Measurements from ENCODE around the gene NAMPT. TPM values are rescaled to one million over a fixed set of nuclear protein-coding genes. Genes with fewer than 3 reads are reported as not detected.

The NAMPT gene
- total and polyA plus RNA-seq, 7 donors: 51.1 to 717 (median 83.9) TPM

DNA sequence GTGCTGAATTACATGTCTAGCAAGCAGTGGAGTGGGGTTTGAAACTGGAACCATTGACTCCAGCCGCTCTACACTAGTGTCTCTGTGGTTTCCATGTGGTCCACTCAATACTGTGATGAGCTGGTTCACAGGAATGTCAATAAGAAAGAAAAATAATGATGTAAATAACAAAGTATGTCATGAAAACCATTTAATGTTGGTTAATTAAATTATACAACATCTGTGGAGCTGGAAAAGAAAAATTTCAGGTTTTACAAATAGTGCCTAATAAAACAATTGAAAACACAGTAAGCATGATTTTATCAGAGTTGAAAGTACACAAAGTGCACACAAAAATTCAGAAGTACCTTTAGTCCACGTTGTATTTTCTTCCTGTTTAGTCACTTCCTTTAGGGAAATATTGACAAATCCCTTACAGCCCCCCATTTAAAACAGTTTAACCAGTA lies 28.7 kb upstream of the NAMPT start:
- H3K4me1 ChIP-seq: no peaks in the 10 kb centered on the region
- H3K27me3 ChIP-seq: no peaks in the 10 kb centered on the region
- H3K36me3 ChIP-seq: no peaks in the 10 kb centered on the region
- DNase-seq: no peak
- intact Hi-C loops (cut with DNase I): no loop called here
- WGBS, 2 donors: 40 to 46% methylated on average over 2 of the region's 2 CpGs
- no peak overlapping the region for H3K4me3 ChIP-seq
- H3K27ac ChIP-seq: no peak overlapping the region
- no peaks in the 10 kb centered on the region for H3K9me3 ChIP-seq
- TF ChIP-seq POLR2AphosphoS5 (IDR thresholded peaks at IDR 0.05) (no peak), POLR2A (IDR thresholded peaks at IDR 0.05) (no peak), EP300 (IDR thresholded peaks at IDR 0.05) (no peak)
- TF ChIP-seq, protein P1, sequence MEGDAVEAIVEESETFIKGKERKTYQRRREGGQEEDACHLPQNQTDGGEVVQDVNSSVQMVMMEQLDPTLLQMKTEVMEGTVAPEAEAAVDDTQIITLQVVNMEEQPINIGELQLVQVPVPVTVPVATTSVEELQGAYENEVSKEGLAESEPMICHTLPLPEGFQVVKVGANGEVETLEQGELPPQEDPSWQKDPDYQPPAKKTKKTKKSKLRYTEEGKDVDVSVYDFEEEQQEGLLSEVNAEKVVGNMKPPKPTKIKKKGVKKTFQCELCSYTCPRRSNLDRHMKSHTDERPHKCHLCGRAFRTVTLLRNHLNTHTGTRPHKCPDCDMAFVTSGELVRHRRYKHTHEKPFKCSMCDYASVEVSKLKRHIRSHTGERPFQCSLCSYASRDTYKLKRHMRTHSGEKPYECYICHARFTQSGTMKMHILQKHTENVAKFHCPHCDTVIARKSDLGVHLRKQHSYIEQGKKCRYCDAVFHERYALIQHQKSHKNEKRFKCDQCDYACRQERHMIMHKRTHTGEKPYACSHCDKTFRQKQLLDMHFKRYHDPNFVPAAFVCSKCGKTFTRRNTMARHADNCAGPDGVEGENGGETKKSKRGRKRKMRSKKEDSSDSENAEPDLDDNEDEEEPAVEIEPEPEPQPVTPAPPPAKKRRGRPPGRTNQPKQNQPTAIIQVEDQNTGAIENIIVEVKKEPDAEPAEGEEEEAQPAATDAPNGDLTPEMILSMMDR (IDR thresholded peaks at IDR 0.05): no peak

DNA sequence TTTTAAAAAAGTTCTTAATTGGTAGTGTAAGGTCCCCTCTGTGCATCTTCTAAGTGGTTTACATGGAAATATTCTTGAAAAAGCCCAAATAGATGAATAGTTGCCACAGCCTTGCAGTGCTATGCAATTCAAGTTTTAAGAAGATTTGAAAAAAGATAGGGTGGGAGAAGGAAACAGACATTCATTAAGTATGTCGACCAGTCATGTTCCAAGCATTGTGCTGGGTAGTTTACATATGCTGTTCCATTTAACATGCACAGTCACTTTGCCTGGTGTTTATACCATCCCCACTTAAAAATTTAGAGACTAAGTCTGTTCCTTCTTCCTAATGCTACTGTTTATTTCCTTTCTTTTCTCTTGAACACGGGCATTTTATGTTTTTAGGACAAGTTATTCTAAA lies 28.1 kb upstream of the NAMPT start:
- no peaks in the 10 kb centered on the region for H3K9me3 ChIP-seq
- no peak overlapping the region for H3K4me3 ChIP-seq
- H3K4me1 ChIP-seq: no peaks in the 10 kb centered on the region
- DNase-seq: no peak
- no peaks in the 10 kb centered on the region for H3K27me3 ChIP-seq
- no peak overlapping the region for H3K27ac ChIP-seq
- 74 to 76% methylated on average over 2 of the region's 2 CpGs for WGBS, 2 donors
- TF ChIP-seq EP300 (IDR thresholded peaks at IDR 0.05) (no peak), POLR2A (IDR thresholded peaks at IDR 0.05) (no peak)
- no peaks in the 10 kb centered on the region for H3K36me3 ChIP-seq
- intact Hi-C loops (cut with DNase I): no loop called here

DNA sequence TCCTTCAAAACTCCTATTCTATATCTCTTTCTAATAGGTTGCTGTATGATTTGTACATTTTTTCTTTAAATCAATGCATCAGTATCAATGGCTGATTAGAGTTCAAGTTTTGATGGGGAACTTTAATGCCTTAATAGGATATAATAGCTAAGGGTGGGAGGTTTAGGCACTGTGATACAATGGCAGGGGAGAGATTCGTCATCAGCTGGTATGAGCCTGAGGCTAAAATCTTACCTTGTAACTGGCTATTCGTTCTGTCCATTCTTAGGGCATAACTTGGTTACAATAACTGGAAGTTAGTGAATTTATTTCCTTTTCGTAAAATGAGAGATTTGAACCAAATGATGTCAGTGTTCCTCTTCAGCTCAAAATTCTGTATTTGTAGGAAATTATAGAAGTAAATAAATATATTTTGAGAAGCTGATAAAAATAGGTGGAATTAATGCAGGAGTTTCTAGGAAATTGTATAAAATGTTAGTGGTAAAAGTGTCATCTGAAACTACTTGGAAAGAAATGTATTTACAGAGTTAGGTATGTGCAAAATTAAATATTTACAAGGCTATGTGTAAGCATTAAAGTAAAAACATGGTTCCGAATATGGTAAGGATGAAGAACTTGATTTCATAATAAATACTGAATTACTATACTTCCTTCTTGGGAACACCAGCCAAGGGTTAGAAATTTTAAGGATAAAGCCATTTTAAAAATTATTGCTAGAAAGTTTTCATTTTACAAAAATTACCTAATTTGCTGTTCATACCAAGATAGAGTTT lies 27.5 kb upstream of the NAMPT start:
- H3K27me3 ChIP-seq: no peaks in the 10 kb centered on the region
- H3K4me1 ChIP-seq: no peaks in the 10 kb centered on the region
- DNase-seq: no peak
- 84 to 88% methylated on average over 4 of the region's 4 CpGs for WGBS, 2 donors
- no peaks in the 10 kb centered on the region for H3K9me3 ChIP-seq
- no peak overlapping the region for H3K27ac ChIP-seq
- H3K4me3 ChIP-seq: no peak overlapping the region
- TF ChIP-seq, protein P1 (IDR thresholded peaks at IDR 0.05): no peak
- no peak for TF ChIP-seq EP300 (IDR thresholded peaks at IDR 0.05)
- TF ChIP-seq POLR2AphosphoS5 (IDR thresholded peaks at IDR 0.05): no peak
- TF ChIP-seq POLR2A (IDR thresholded peaks at IDR 0.05): no peak
- intact Hi-C loops (cut with DNase I): no loop called here
- no peaks in the 10 kb centered on the region for H3K36me3 ChIP-seq

DNA sequence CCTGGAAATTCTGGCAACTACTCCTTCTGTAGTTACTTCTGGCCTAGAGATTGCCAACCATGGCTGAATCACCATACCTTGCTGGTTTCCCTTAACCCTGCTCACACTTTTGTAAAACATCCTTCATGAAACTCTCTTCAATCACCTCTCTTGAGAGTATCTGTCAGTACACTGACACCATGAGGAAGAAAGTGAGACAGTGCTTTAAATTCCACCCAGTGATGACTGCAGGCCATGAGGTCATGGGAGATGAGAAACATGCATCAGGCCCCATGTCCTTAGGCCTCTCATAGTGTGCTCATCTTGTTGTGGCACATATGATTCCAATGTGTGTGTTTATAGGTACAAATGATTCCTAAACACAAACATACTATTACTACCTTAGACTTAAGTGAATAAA lies 24.6 kb upstream of the NAMPT start:
- no peak overlapping the region for H3K27ac ChIP-seq
- DNase-seq: no peak
- no peaks in the 10 kb centered on the region for H3K9me3 ChIP-seq
- H3K27me3 ChIP-seq: no peaks in the 10 kb centered on the region
- intact Hi-C loops (cut with DNase I): no loop called here
- H3K4me1 ChIP-seq: no peaks in the 10 kb centered on the region
- no peak overlapping the region for H3K4me3 ChIP-seq
- TF ChIP-seq POLR2A (IDR thresholded peaks at IDR 0.05) (no peak), POLR2AphosphoS5 (IDR thresholded peaks at IDR 0.05) (no peak), EP300 (IDR thresholded peaks at IDR 0.05) (no peak)
- TF ChIP-seq, protein P1 (IDR thresholded peaks at IDR 0.05): no peak
- no peaks in the 10 kb centered on the region for H3K36me3 ChIP-seq

DNA sequence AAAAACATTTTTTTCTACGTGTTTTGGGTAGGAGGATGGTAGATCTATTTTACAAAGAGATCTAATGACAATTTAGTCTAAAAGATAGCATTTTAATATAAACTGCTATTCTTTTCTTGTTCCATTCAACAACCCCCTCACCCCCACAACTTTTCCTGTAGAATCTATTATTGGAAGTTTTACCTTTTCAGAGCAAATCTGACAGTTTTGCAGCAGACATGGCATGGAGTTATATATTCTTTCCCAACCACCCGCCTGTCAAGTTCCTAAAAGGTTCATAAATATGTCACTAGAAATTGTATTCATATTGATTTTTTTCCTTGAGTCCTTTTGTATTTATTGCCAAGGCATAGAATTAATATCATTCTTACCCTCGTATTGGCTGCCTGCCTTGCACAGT lies 21.5 kb upstream of the NAMPT start:
- intact Hi-C loops (cut with DNase I): no loop called here

More for the DNA sequence above, 21.5 kb upstream of the NAMPT start:
- 81 to 87% methylated on average over 3 of the region's 3 CpGs for WGBS, 2 donors
- H3K27me3 ChIP-seq: no peaks in the 10 kb centered on the region
- no peaks in the 10 kb centered on the region for H3K36me3 ChIP-seq
- H3K27ac ChIP-seq: no peak overlapping the region
- peaks cover 0 to 3% (median 0%) of the 10 kb centered on the region in 4 donors for H3K9me3 ChIP-seq
- TF ChIP-seq, protein P1 (IDR thresholded peaks at IDR 0.05): no peak
- TF ChIP-seq EP300 (IDR thresholded peaks at IDR 0.05) (no peak), POLR2A (IDR thresholded peaks at IDR 0.05) (no peak)
- H3K4me1 ChIP-seq: no peaks in the 10 kb centered on the region
- no peak overlapping the region for H3K4me3 ChIP-seq
- DNase-seq: no peak

Data from sigmoid colon (tissue), 7 donors.